Measurements from ENCODE around the gene EPSTI1.

The EPSTI1 gene

DNA sequence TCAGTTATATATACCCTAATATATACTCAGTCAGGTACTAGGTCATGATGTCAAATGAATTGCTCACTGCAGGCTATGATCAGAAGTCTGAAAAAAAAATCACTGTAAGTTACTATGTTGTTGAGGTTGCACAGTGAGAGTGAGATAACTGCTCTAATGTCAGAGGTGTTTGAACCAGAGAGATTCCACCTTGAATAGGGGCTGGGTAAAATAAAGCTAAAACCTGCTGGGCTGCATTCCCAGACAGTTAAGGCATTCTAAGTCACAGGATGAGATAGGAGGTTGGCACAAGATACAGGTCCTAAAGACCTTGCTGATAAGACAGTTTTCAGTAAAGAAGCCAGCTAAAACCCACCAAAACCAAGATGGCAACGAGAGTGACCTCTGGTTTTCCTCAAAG, 10.2 kb downstream of the EPSTI1 start:
- Histone ChIP-seq H3K36me3 (replicated peaks in 1 of 2; ENCODE audit: control insufficient read depth in 2 of 2, insufficient read depth in 2 of 2, low read length in 2 of 2) (no peaks in the 10 kb centered on the region), H2BK5ac (ENCODE audit: low read length) (no peak overlapping the region), H2AK5ac (ENCODE audit: low read depth, low read length) (no peak overlapping the region), H4K91ac (ENCODE audit: low read depth, low read length, poor library complexity) (no peak overlapping the region), H2BK12ac (ENCODE audit: low read length) (no peak overlapping the region), H3K27ac (replicated peaks; ENCODE audit: low read length) (no peak overlapping the region), H3K9ac (ENCODE audit: low read depth, low read length, poor library complexity) (no peak overlapping the region), H3K4me2 (ENCODE audit: insufficient read depth, low read length, poor library complexity, severe bottlenecking) (no peak overlapping the region), H4K8ac (ENCODE audit: low read depth, low read length) (no peak overlapping the region), H3K79me1 (ENCODE audit: low read depth, low read length) (no peaks in the 10 kb centered on the region), H3K4me1 (ENCODE audit: control insufficient read depth in 2 of 2, insufficient read depth in 1 of 2, low read depth in 1 of 2, low read length in 2 of 2) (no peaks in the 10 kb centered on the region), H2BK15ac (ENCODE audit: low read length) (no peak overlapping the region), H3K18ac (ENCODE audit: low read length) (no peak overlapping the region), H2AFZ (ENCODE audit: low read length) (no peak overlapping the region), H3K27me3 (ENCODE audit: control insufficient read depth in 3 of 3, insufficient read depth in 3 of 3, low read depth in 1 of 3, low read length in 3 of 3) (no peaks in the 10 kb centered on the region), H3K4me3 (ENCODE audit: low read length in 2 of 2) (no peak overlapping the region), H3K14ac (ENCODE audit: low read length) (no peak overlapping the region), H2BK120ac (ENCODE audit: low read depth, low read length) (no peak overlapping the region), H3K23ac (ENCODE audit: low read depth, low read length, poor library complexity) (no peak overlapping the region), H3K9me3 (replicated peaks in 1 of 2; ENCODE audit: control insufficient read depth in 2 of 2, insufficient read depth in 1 of 2, low read depth in 1 of 2, low read length in 2 of 2) (peaks cover 0 to 2% of the 10 kb centered on the region in 2 donors), H3K4ac (ENCODE audit: low read length) (no peak overlapping the region)
- DNase-seq (ENCODE audit: low spot score): no peak
- no CpG with 5 or more reads among the region's 1 CpG for WGBS, 2 donors (ENCODE audit: extremely low coverage in 2 of 2, insufficient read length in 2 of 2, insufficient replicate concordance in 1 of 2)

DNA sequence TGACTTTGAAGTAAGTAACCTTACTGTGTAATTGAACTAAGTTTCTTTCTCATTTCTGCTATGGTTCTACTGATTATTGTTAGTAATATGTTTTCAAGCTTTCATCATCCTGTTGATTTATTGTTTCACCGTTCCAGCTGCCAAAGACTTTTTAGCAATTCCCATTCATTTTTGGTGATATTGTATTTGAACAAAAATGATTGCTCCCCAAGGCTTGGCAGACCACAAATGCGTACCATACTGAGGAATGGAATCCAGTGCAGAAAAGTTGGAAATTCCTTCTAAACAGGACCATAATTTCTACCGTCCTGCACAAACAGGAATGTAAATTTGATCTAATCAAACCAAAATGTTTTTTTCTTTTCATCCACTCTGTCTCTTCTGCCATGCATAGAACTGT, 10.7 kb downstream of the EPSTI1 start:
- Histone ChIP-seq H3K4ac (ENCODE audit: low read length) (no peak overlapping the region), H3K27ac (replicated peaks; ENCODE audit: low read length) (no peak overlapping the region), H2BK120ac (ENCODE audit: low read depth, low read length) (no peak overlapping the region), H3K9ac (ENCODE audit: low read depth, low read length, poor library complexity) (no peak overlapping the region), H3K36me3 (replicated peaks in 1 of 2; ENCODE audit: control insufficient read depth in 2 of 2, insufficient read depth in 2 of 2, low read length in 2 of 2) (no peaks in the 10 kb centered on the region), H3K79me1 (ENCODE audit: low read depth, low read length) (no peaks in the 10 kb centered on the region), H2AFZ (ENCODE audit: low read length) (no peak overlapping the region), H3K9me3 (replicated peaks in 1 of 2; ENCODE audit: control insufficient read depth in 2 of 2, insufficient read depth in 1 of 2, low read depth in 1 of 2, low read length in 2 of 2) (peaks cover 0 to 2% of the 10 kb centered on the region in 2 donors), H2BK15ac (ENCODE audit: low read length) (no peak overlapping the region), H4K8ac (ENCODE audit: low read depth, low read length) (no peak overlapping the region), H3K4me1 (ENCODE audit: control insufficient read depth in 2 of 2, insufficient read depth in 1 of 2, low read depth in 1 of 2, low read length in 2 of 2) (no peaks in the 10 kb centered on the region), H2AK5ac (ENCODE audit: low read depth, low read length) (no peak overlapping the region), H3K18ac (ENCODE audit: low read length) (no peak overlapping the region), H3K27me3 (ENCODE audit: control insufficient read depth in 3 of 3, insufficient read depth in 3 of 3, low read depth in 1 of 3, low read length in 3 of 3) (no peaks in the 10 kb centered on the region), H2BK12ac (ENCODE audit: low read length) (no peak overlapping the region), H2BK5ac (ENCODE audit: low read length) (no peak overlapping the region), H4K91ac (ENCODE audit: low read depth, low read length, poor library complexity) (no peak overlapping the region), H3K4me3 (ENCODE audit: low read length in 2 of 2) (no peak overlapping the region), H3K4me2 (ENCODE audit: insufficient read depth, low read length, poor library complexity, severe bottlenecking) (no peak overlapping the region), H3K23ac (ENCODE audit: low read depth, low read length, poor library complexity) (no peak overlapping the region), H3K14ac (ENCODE audit: low read length) (no peak overlapping the region)
- WGBS, 2 donors (ENCODE audit: extremely low coverage in 2 of 2, insufficient read length in 2 of 2, insufficient replicate concordance in 1 of 2): no CpG with 5 or more reads among the region's 3 CpGs
- no peak for DNase-seq (ENCODE audit: low spot score)

DNA sequence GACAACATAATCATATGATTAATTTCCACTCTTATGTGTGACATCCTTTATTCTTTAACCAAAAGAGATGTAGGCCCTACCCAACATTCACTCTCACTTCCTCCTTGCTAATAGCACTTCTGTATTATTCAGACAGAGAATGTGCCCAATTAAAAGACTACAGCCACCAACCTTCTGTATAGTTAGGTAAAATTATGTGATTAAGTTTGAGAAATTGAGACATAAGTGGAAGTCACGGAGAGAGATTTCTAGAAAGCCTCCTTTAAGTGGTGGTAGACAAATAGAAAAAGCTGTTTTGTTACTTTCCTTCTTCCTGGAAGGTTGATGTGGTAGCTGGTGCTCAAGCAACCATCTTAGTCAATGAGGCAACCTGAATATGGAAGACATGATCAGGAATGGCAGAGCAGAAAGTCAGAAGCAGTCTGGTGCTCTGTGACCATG, 14.8 kb downstream of the EPSTI1 start:
- WGBS, 2 donors (ENCODE audit: extremely low coverage in 2 of 2, insufficient read length in 2 of 2, insufficient replicate concordance in 1 of 2): no CpG with 5 or more reads among the region's 1 CpG
- no peak overlapping the region for H3K27ac ChIP-seq (replicated peaks; ENCODE audit: low read length)

DNA sequence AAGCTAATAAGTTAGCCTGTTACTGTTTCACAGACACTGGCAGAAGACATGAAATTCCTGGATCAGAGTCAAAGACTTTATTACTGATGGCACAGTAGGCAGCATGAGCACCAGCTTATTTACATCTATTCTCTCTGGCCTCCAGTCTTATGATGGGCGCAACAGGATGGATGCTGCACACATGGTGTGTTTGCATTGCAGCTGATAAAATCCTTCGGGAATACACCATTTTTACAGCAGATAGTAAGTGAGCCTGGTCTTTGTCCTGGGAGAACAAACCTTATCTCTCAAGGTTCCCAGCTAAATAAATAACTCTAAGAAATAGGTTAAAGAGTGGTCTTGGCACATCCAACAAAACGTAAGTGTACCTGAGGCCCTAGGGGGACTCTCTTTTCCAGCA, 16.0 kb downstream of the EPSTI1 start:
- Histone ChIP-seq H2BK120ac (ENCODE audit: low read depth, low read length) (no peak overlapping the region), H2AK5ac (ENCODE audit: low read depth, low read length) (no peak overlapping the region), H3K14ac (ENCODE audit: low read length) (no peak overlapping the region), H3K79me1 (ENCODE audit: low read depth, low read length) (no peaks in the 10 kb centered on the region), H3K4me1 (ENCODE audit: control insufficient read depth in 2 of 2, insufficient read depth in 1 of 2, low read depth in 1 of 2, low read length in 2 of 2) (no peaks in the 10 kb centered on the region), H4K91ac (ENCODE audit: low read depth, low read length, poor library complexity) (no peak overlapping the region), H3K4ac (ENCODE audit: low read length) (no peak overlapping the region), H3K9me3 (replicated peaks in 1 of 2; ENCODE audit: control insufficient read depth in 2 of 2, insufficient read depth in 1 of 2, low read depth in 1 of 2, low read length in 2 of 2) (peaks cover 0 to 2% of the 10 kb centered on the region in 2 donors), H2BK5ac (ENCODE audit: low read length) (no peak overlapping the region), H2BK15ac (ENCODE audit: low read length) (no peak overlapping the region), H3K36me3 (replicated peaks in 1 of 2; ENCODE audit: control insufficient read depth in 2 of 2, insufficient read depth in 2 of 2, low read length in 2 of 2) (no peaks in the 10 kb centered on the region), H2AFZ (ENCODE audit: low read length) (no peak overlapping the region), H3K4me2 (ENCODE audit: insufficient read depth, low read length, poor library complexity, severe bottlenecking) (no peak overlapping the region), H2BK12ac (ENCODE audit: low read length) (no peak overlapping the region), H3K9ac (ENCODE audit: low read depth, low read length, poor library complexity) (no peak overlapping the region), H3K27ac (replicated peaks; ENCODE audit: low read length) (no peak overlapping the region), H3K27me3 (ENCODE audit: control insufficient read depth in 3 of 3, insufficient read depth in 3 of 3, low read depth in 1 of 3, low read length in 3 of 3) (no peaks in the 10 kb centered on the region), H4K8ac (ENCODE audit: low read depth, low read length) (no peak overlapping the region), H3K23ac (ENCODE audit: low read depth, low read length, poor library complexity) (no peak overlapping the region), H3K18ac (ENCODE audit: low read length) (no peak overlapping the region), H3K4me3 (ENCODE audit: low read length in 2 of 2) (no peak overlapping the region)
- DNase-seq (ENCODE audit: low spot score): no peak
- no CpG with 5 or more reads among the region's 3 CpGs for WGBS, 2 donors (ENCODE audit: extremely low coverage in 2 of 2, insufficient read length in 2 of 2, insufficient replicate concordance in 1 of 2)

More for the DNA sequence above, 14.8 kb downstream of the EPSTI1 start:
- Histone ChIP-seq H4K8ac (ENCODE audit: low read depth, low read length) (no peak overlapping the region), H3K4ac (ENCODE audit: low read length) (no peak overlapping the region), H3K9me3 (replicated peaks in 1 of 2; ENCODE audit: control insufficient read depth in 2 of 2, insufficient read depth in 1 of 2, low read depth in 1 of 2, low read length in 2 of 2) (peaks cover 0 to 2% of the 10 kb centered on the region in 2 donors), H3K79me1 (ENCODE audit: low read depth, low read length) (no peaks in the 10 kb centered on the region), H3K36me3 (replicated peaks in 1 of 2; ENCODE audit: control insufficient read depth in 2 of 2, insufficient read depth in 2 of 2, low read length in 2 of 2) (no peaks in the 10 kb centered on the region), H2BK120ac (ENCODE audit: low read depth, low read length) (no peak overlapping the region), H3K4me3 (ENCODE audit: low read length in 2 of 2) (no peak overlapping the region), H2BK15ac (ENCODE audit: low read length) (no peak overlapping the region), H3K4me1 (ENCODE audit: control insufficient read depth in 2 of 2, insufficient read depth in 1 of 2, low read depth in 1 of 2, low read length in 2 of 2) (no peaks in the 10 kb centered on the region), H3K14ac (ENCODE audit: low read length) (no peak overlapping the region), H3K27me3 (ENCODE audit: control insufficient read depth in 3 of 3, insufficient read depth in 3 of 3, low read depth in 1 of 3, low read length in 3 of 3) (no peaks in the 10 kb centered on the region), H3K4me2 (ENCODE audit: insufficient read depth, low read length, poor library complexity, severe bottlenecking) (no peak overlapping the region), H2AFZ (ENCODE audit: low read length) (no peak overlapping the region), H4K91ac (ENCODE audit: low read depth, low read length, poor library complexity) (no peak overlapping the region), H2BK5ac (ENCODE audit: low read length) (no peak overlapping the region), H2AK5ac (ENCODE audit: low read depth, low read length) (no peak overlapping the region), H3K18ac (ENCODE audit: low read length) (no peak overlapping the region), H3K23ac (ENCODE audit: low read depth, low read length, poor library complexity) (no peak overlapping the region), H3K9ac (ENCODE audit: low read depth, low read length, poor library complexity) (no peak overlapping the region), H2BK12ac (ENCODE audit: low read length) (no peak overlapping the region)
- DNase-seq (ENCODE audit: low spot score): no peak
